A549 (cell line): Measurements from ENCODE around the gene BCLAF1. TPM values are rescaled to one million over a fixed set of nuclear protein-coding genes. Genes with fewer than 3 reads are reported as not detected.

Experiments
- ATAC-seq, 2 experiments: fragments of 200-7000 bp in 1 of 2; fragments of >200 bp in 1 of 2; cut with Nextera tagmentation in 1 of 2; cut with Tn5 transposase in 1 of 2; 3 replicates each; pipeline versions ENCODE4 v1.8.0 to v1.9.1; 2018 to 2020; ENCODE audit warnings: mild to moderate bottlenecking in 1 of 2, moderate library complexity in 1 of 2
- CTCF ChIA-PET: fragments of 300-600 bp; sonication (Branson Sonifier 250); formaldehyde crosslinking; extraction: SDS; loops from one replicate; lab custom pipeline; 2021; ENCODE audit warnings: antibody characterized with exemption, inconsistent platforms; lab: Yijun Ruan, JAX
- POLR2A ChIA-PET: fragments of 350-600 bp; formaldehyde crosslinking; extraction: SDS; loops from one replicate; lab custom pipeline; 2021; ENCODE audit warnings: antibody characterized with exemption, inconsistent platforms; lab: Yijun Ruan, JAX
- DNase-seq, 2 experiments: peaks; one replicate each; pipeline versions ENCODE4 v3.0.0 to v3.0.0-alpha.2; 2011 to 2016; ENCODE audit warnings: low read depth in 1 of 2, low spot score in 1 of 2
- FAIRE-seq: peaks from 2 replicates; lab custom pipeline; 2011; peaks lifted over from hg19 to GRCh38; lab: Jason Lieb, UNC
- H3K27ac ChIP-seq, 2 experiments: fragments of >200 bp; sonication (Bioruptor Twin); formaldehyde crosslinking; 3 replicates each; pipeline ENCODE4 v1.5.1; 2016 to 2017
- H3K4me1 ChIP-seq: fragments of >200 bp; sonication (Bioruptor Twin); formaldehyde crosslinking; 3 replicates; pipeline ENCODE4 v1.6.1; 2016
- H3K4me2 ChIP-seq: fragments of >200 bp; sonication (Bioruptor Twin); formaldehyde crosslinking; 3 replicates; pipeline ENCODE4 v1.6.1; 2016
- H3K4me3 ChIP-seq: fragments of >200 bp; sonication (Bioruptor Twin); formaldehyde crosslinking; 3 replicates; pipeline ENCODE4 v1.5.1; 2016
- H3K9me3 ChIP-seq: fragments of >200 bp; sonication (Bioruptor Twin); formaldehyde crosslinking; 3 replicates; pipeline ENCODE4 v1.6.1; 2016
- BHLHE40 ChIP-seq: IDR thresholded peaks from 2 replicates; pipeline ENCODE4 v1.6.1; 2012; ENCODE audit warnings: low read depth, low read length, inconsistent platforms
- CBX2 ChIP-seq: fragments of 200-600 bp; sonication (generic); IDR thresholded peaks from 2 replicates; pipeline ENCODE4 v1.6.1; 2016; ENCODE audit warnings: low read depth, mild to moderate bottlenecking, borderline replicate concordance
- CBX8 ChIP-seq: fragments of 200-600 bp; sonication (generic); IDR thresholded peaks from 2 replicates; pipeline ENCODE4 v1.6.1; 2016
- FOSB ChIP-seq: fragments of 250-450 bp; sonication (Bioruptor Pico); IDR thresholded peaks from 2 replicates; pipeline ENCODE4 v1.5.0; 2020; ENCODE audit warnings: mild to moderate bottlenecking, moderate library complexity
- HES2 ChIP-seq: fragments of >200 bp; sonication (Bioruptor Twin); formaldehyde crosslinking; IDR thresholded peaks from 2 replicates; pipeline ENCODE4 v1.6.1; 2016
- HOXA7 ChIP-seq: fragments of 250-450 bp; sonication (Bioruptor Pico); IDR thresholded peaks from 2 replicates; pipeline ENCODE4 v1.5.0; 2020; ENCODE audit warnings: mild to moderate bottlenecking, moderate library complexity
- HOXB13 ChIP-seq: fragments of 250-450 bp; sonication (Bioruptor Pico); IDR thresholded peaks from 2 replicates; pipeline ENCODE4 v1.5.0; 2020; ENCODE audit warnings: low read depth, mild to moderate bottlenecking, moderate library complexity
- KDM5A ChIP-seq: fragments of 200-600 bp; sonication (generic); IDR thresholded peaks from 2 replicates; pipeline ENCODE4 v1.6.1; 2016; ENCODE audit warnings: antibody characterized with exemption, mild to moderate bottlenecking
- MAFK ChIP-seq: fragments of 450-650 bp; IDR thresholded peaks from 2 replicates; pipeline ENCODE4 v1.6.1; 2014; ENCODE audit not compliant: partially characterized antibody
- MAX ChIP-seq: IDR thresholded peaks from 2 replicates; pipeline ENCODE4 v1.6.1; 2012
- NFE2L2 ChIP-seq: fragments of 150-350 bp; conservative IDR thresholded peaks from 2 replicates; pipeline ENCODE4 v1.6.1; 2014; ENCODE audit warnings: low read length
- NPAS2 ChIP-seq: fragments of 250-450 bp; sonication (Bioruptor Pico); IDR thresholded peaks from 2 replicates; pipeline ENCODE4 v1.8.0; 2022; ENCODE audit warnings: mild to moderate bottlenecking, moderate library complexity, borderline replicate concordance
- RARB ChIP-seq: fragments of 250-450 bp; sonication (Bioruptor Pico); IDR thresholded peaks from 2 replicates; pipeline ENCODE4 v1.8.0; 2021; ENCODE audit warnings: mild to moderate bottlenecking, moderate library complexity
- RCOR1 ChIP-seq: fragments of 150-350 bp; IDR thresholded peaks from 2 replicates; pipeline ENCODE4 v1.6.1; 2014; ENCODE audit warnings: antibody characterized with exemption, low read length, low read depth
- RNF2 ChIP-seq: fragments of 200-600 bp; sonication (generic); IDR thresholded peaks from 2 replicates; pipeline ENCODE4 v1.6.1; 2016; ENCODE audit warnings: low read depth, mild to moderate bottlenecking, antibody characterized with exemption, moderate library complexity, borderline replicate concordance
- SMC3 ChIP-seq: fragments of >200 bp; sonication (Bioruptor Twin); formaldehyde crosslinking; IDR thresholded peaks from 3 replicates; pipeline ENCODE4 v1.6.1; 2018; ENCODE audit warnings: inconsistent platforms
- TP53 ChIP-seq: fragments of 250-450 bp; sonication (Bioruptor Pico); IDR thresholded peaks from 2 replicates; pipeline ENCODE4 v1.5.0; 2021; ENCODE audit warnings: mild to moderate bottlenecking, moderate library complexity
- ZFP36 ChIP-seq: fragments of 450-650 bp; IDR thresholded peaks from 2 replicates; pipeline ENCODE4 v1.6.1; 2014; ENCODE audit warnings: borderline replicate concordance; ENCODE audit not compliant: partially characterized antibody
- ZNF302 ChIP-seq: fragments of 250-450 bp; sonication (Bioruptor Pico); IDR thresholded peaks from 2 replicates; pipeline ENCODE4 v1.9.0; 2021; ENCODE audit warnings: inconsistent platforms, mild to moderate bottlenecking, moderate library complexity
- ZSCAN20 ChIP-seq: fragments of 250-450 bp; sonication (Bioruptor Pico); IDR thresholded peaks from 2 replicates; pipeline ENCODE4 v1.8.0; 2022; ENCODE audit warnings: mild to moderate bottlenecking, moderate library complexity
- WGBS: methylation state at CpG from one replicate; pipeline ENCODE4 v1.1.6; 2017; ENCODE audit errors: missing lambda C conversion rate; 5-methylcytosine and 5-hydroxymethylcytosine counted together
- polyA plus RNA-seq, 4 experiments: library from polyadenylated mRNA; depleted of rRNA in 3 of 4; stranded (reverse); fragments of >200 nt; fragmentation: RNase III in 1 of 4; extraction: RNeasy Plus Mini Kit Qiagen cat#74134 plus additional on column Dnase treatment in 1 of 4; gene quantifications; 2 replicates in 3 of 4; 3 replicates in 1 of 4; pipeline ENCODE4 v1.2.3, GENCODE V29; 2011 to 2017
- TF ChIP-seq, protein P1 (sequence below): IDR thresholded peaks from 2 replicates; pipeline ENCODE4 v1.6.1; 2012; ENCODE audit warnings: low read depth, borderline replicate concordance
- TF ChIP-seq, protein P2 (sequence below): fragments of 250-450 bp; sonication (Bioruptor Pico); IDR thresholded peaks from 2 replicates; pipeline ENCODE4 v1.5.0; 2020; ENCODE audit warnings: low read depth, mild to moderate bottlenecking, moderate library complexity

The BCLAF1 gene
- polyA plus RNA-seq, 2 of the 4 experiments (the other 2 are of a cell fraction), result 96.0 to 122 TPM

DNA sequence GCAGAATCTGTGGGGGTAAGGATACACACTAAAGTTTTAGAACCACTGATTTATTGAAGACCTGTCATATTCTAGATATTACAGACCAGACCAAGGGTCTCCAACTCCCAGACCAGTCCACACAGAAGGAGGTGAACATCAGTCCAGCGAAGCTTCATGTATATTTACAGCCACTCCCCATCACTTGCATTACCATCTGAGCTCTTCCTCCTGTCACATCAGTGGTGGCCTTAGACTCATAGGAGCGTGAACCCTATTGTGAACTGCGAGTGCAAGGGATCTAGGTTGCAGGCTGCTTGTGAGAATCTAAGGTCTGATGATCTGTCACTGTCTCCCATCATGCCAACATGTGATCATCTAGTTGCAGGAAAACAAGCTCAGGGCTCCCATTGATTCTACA lies 5.0 kb upstream of the BCLAF1 start:
- POLR2A ChIA-PET, result no interaction called here
- CTCF ChIA-PET, result interaction anchor here (1.9 kb wide), 1 partner anchor 23 kb away, joined by 7 read pairs; no protein-coding TSS in a partner anchor
- no peak for ATAC-seq
- DNase-seq, result no peak
- Histone ChIP-seq H3K4me2 (no peak overlapping the region), H3K9me3 (no peaks in the 10 kb centered on the region), H3K4me1 (0 out of 3 replicates have a peak, but pooled peaks cover 6% of the 10 kb centered on the region)
- TF ChIP-seq, protein P1, sequence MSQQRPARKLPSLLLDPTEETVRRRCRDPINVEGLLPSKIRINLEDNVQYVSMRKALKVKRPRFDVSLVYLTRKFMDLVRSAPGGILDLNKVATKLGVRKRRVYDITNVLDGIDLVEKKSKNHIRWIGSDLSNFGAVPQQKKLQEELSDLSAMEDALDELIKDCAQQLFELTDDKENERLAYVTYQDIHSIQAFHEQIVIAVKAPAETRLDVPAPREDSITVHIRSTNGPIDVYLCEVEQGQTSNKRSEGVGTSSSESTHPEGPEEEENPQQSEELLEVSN, result no peak
- TF ChIP-seq NPAS2 (CRISPR knock-in tag) (no peak), RARB (CRISPR knock-in tag) (no peak), RNF2 (no peak), HOXA7 (CRISPR knock-in tag) (no peak), HES2 (no peak), TP53 (no peak), BHLHE40 (no peak), CBX2 (no peak), HOXB13 (CRISPR knock-in tag) (no peak), CBX8 (no peak), ZFP36 (no peak), ZNF302 (CRISPR knock-in tag) (no peak), NFE2L2 (no peak)
- TF ChIP-seq, all 56 proteins: peak for 0
- no peak for FAIRE-seq
- 88% methylated on average over 3 of the region's 3 CpGs for WGBS
- Histone ChIP-seq H3K27ac (no peak overlapping the region), H3K4me3 (no peak overlapping the region)

- peak overlapping the region; percentile 99 to 100 for H3K27ac ChIP-seq
- H3K9me3 ChIP-seq, result no peaks in the 10 kb centered on the region
- H3K4me2 ChIP-seq, result peak overlapping the region; percentile 84
- ATAC-seq (peak; percentile 51 to 56), DNase-seq (peak; percentile 35 to 72), FAIRE-seq (no peak)
- H3K4me1 ChIP-seq, result peaks cover 15% of the 10 kb centered on the region; the same call in 2 of the 3 replicates
- peak overlapping the region; percentile 99 for H3K4me3 ChIP-seq
- peak; percentile 41; the same call in 1 of the 2 replicates for TF ChIP-seq MAX
- TF ChIP-seq HOXB13 (CRISPR knock-in tag), result no peak
- TF ChIP-seq ZSCAN20 (CRISPR knock-in tag), result no peak
- TF ChIP-seq MAFK, result no peak
- TF ChIP-seq, protein P1, result peak; percentile 63; the same call in 1 of the 2 replicates
- WGBS, result 8% methylated on average over 22 of the region's 22 CpGs
- POLR2A ChIA-PET, result interaction anchor here (0.8 to 3.7 kb wide), 12 partner anchors 9 to 276 kb away, joined by 3 to 33 read pairs (median 4); partner anchors contain the start of gene MTFR2
- CTCF ChIA-PET, result interaction anchor here (1.0 to 1.4 kb wide), 3 partner anchors 13 to 260 kb away, joined by 3 to 5 read pairs (median 4); partner anchors contain the start of gene MAP7
Observed at GRCh38 chr6:136290410-136291010, 864 bp upstream of the BCLAF1 start.

- H3K9me3 ChIP-seq, result no peaks in the 10 kb centered on the region
- DNase-seq, result peak; percentile 58 to 89
- ChIA-PET CTCF (interaction anchor here (0.8 kb wide), 2 partner anchors 12 to 19 kb away, joined by 3 to 5 read pairs; no protein-coding TSS in a partner anchor), POLR2A (interaction anchor here (0.7 to 3.7 kb wide), 16 partner anchors 9 to 791 kb away, joined by 3 to 33 read pairs (median 5); partner anchors contain the start of genes AHI1, MAP3K5 and MTFR2)
- TF ChIP-seq, protein P2, sequence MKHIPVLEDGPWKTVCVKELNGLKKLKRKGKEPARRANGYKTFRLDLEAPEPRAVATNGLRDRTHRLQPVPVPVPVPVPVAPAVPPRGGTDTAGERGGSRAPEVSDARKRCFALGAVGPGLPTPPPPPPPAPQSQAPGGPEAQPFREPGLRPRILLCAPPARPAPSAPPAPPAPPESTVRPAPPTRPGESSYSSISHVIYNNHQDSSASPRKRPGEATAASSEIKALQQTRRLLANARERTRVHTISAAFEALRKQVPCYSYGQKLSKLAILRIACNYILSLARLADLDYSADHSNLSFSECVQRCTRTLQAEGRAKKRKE (CRISPR knock-in tag), result no peak
- TF ChIP-seq SMC3 (no peak), FOSB (CRISPR knock-in tag) (no peak), KDM5A (no peak), NFE2L2 (no peak), MAX (peak; percentile 26; the same call in 1 of the 2 replicates), RCOR1 (no peak)
- peak; percentile 72 for ATAC-seq
- FAIRE-seq, result no peak
- 0% methylated on average over 14 of the region's 34 CpGs for WGBS
- H3K4me2 ChIP-seq, result peak overlapping the region; percentile 72; the same call in 2 of the 3 replicates
- peak overlapping the region; percentile 99 to 100 for H3K27ac ChIP-seq
- peak overlapping the region; percentile 99 for H3K4me3 ChIP-seq
- H3K4me1 ChIP-seq, result peaks cover 28% of the 10 kb centered on the region
Observed at GRCh38 chr6:136289327-136289578, 393 bp downstream of the BCLAF1 start.
